Loucy (cell line): Measurements from ENCODE around the gene NLRP7.

Experiments
- H2AFZ ChIP-seq: fragments of 200-600 bp; sonication (generic); 2 replicates; pipeline ENCODE4 v1.6.0; 2016; ENCODE audit warnings: antibody characterized with exemption, mild to moderate bottlenecking, low read length, moderate library complexity
- H3F3A ChIP-seq: fragments of 200-600 bp; 2 replicates; pipeline ENCODE4 v1.6.0; 2016; ENCODE audit warnings: antibody characterized with exemption, low read depth, mild to moderate bottlenecking
- H3K27me3 ChIP-seq: fragments of 200-600 bp; sonication (generic); 2 replicates; pipeline ENCODE4 v1.6.1; 2014; ENCODE audit warnings: low read length, mild to moderate bottlenecking; ENCODE audit not compliant: insufficient read depth, poor library complexity, severe bottlenecking
- H3K36me3 ChIP-seq: fragments of 200-600 bp; sonication (generic); 2 replicates; pipeline ENCODE4 v1.6.1; 2016; ENCODE audit warnings: low read length; ENCODE audit not compliant: insufficient read depth
- H3K4me1 ChIP-seq: fragments of 200-600 bp; sonication (generic); 2 replicates; pipeline ENCODE4 v1.5.1; 2014; ENCODE audit warnings: low read length, mild to moderate bottlenecking; ENCODE audit not compliant: insufficient read depth, poor library complexity, severe bottlenecking
- H3K4me2 ChIP-seq: fragments of 200-600 bp; sonication (generic); 2 replicates; pipeline ENCODE4 v1.6.0; 2014; ENCODE audit warnings: antibody characterized with exemption, low read length, low read depth, mild to moderate bottlenecking; ENCODE audit not compliant: poor library complexity, severe bottlenecking
- H3K4me3 ChIP-seq: fragments of 200-600 bp; sonication (generic); 2 replicates; pipeline ENCODE4 v1.5.1; 2014; ENCODE audit warnings: low read length, mild to moderate bottlenecking, mixed read lengths; ENCODE audit not compliant: poor library complexity, severe bottlenecking
- H3K79me2 ChIP-seq: fragments of 200-600 bp; sonication (generic); 2 replicates; pipeline ENCODE4 v1.6.1; 2014; ENCODE audit warnings: low read length; ENCODE audit not compliant: insufficient read depth
- H3K9ac ChIP-seq: fragments of 200-600 bp; sonication (generic); 2 replicates; pipeline ENCODE4 v1.6.0; 2014; ENCODE audit warnings: mild to moderate bottlenecking, low read depth, low read length, moderate library complexity; ENCODE audit not compliant: poor library complexity, severe bottlenecking
- H3K9me2 ChIP-seq: fragments of 200-600 bp; sonication (generic); replicated peaks from 2 replicates; pipeline ENCODE4 v1.6.1; 2016; ENCODE audit warnings: low read depth, low read length, mixed read lengths
- H3K9me3 ChIP-seq: fragments of 200-600 bp; sonication (generic); 2 replicates; pipeline ENCODE4 v1.6.1; 2014; ENCODE audit warnings: mild to moderate bottlenecking, antibody characterized with exemption, low read length, low read depth; ENCODE audit not compliant: insufficient read depth
- H4K20me1 ChIP-seq: fragments of 200-600 bp; sonication (generic); 2 replicates; pipeline ENCODE4 v1.6.0; 2014; ENCODE audit warnings: antibody characterized with exemption, low read length, mild to moderate bottlenecking; ENCODE audit not compliant: insufficient read depth, poor library complexity, severe bottlenecking
- CTCF ChIP-seq: fragments of 200-600 bp; sonication (generic); conservative IDR thresholded peaks from 2 replicates; pipeline ENCODE4 v1.5.1; 2014; ENCODE audit warnings: mild to moderate bottlenecking, antibody characterized with exemption, low read length
- EZH2phosphoT487 ChIP-seq: fragments of 200-600 bp; IDR thresholded peaks from 2 replicates; pipeline ENCODE4 v1.6.1; 2018; ENCODE audit warnings: antibody characterized with exemption, mild to moderate bottlenecking, moderate library complexity, borderline replicate concordance

The NLRP7 gene

GRCh38 chr19:54881884-54882283, 65.4 kb downstream of the NLRP7 start:
- Histone ChIP-seq H4K20me1 (no peaks in the 10 kb centered on the region), H3K4me3 (no peak overlapping the region), H3K9ac (no peak overlapping the region), H3K4me2 (no peak overlapping the region), H3K9me2 (no peaks in the 10 kb centered on the region), H3K27me3 (no peaks in the 10 kb centered on the region), H3K36me3 (no peaks in the 10 kb centered on the region), H3F3A (no peaks in the 10 kb centered on the region), H3K9me3 (no peaks in the 10 kb centered on the region), H2AFZ (no peak overlapping the region), H3K4me1 (no peaks in the 10 kb centered on the region), H3K79me2 (no peaks in the 10 kb centered on the region)
- TF ChIP-seq CTCF (no peak), EZH2phosphoT487 (no peak)

- no peak for TF ChIP-seq EZH2phosphoT487
- TF ChIP-seq CTCF, result no peak
- Histone ChIP-seq H3K9ac (no peak overlapping the region), H4K20me1 (no peaks in the 10 kb centered on the region), H3F3A (no peaks in the 10 kb centered on the region), H3K9me2 (no peaks in the 10 kb centered on the region), H3K36me3 (no peaks in the 10 kb centered on the region), H3K27me3 (no peaks in the 10 kb centered on the region), H3K9me3 (no peaks in the 10 kb centered on the region), H3K79me2 (no peaks in the 10 kb centered on the region), H3K4me2 (no peak overlapping the region), H3K4me3 (no peak overlapping the region), H2AFZ (no peak overlapping the region), H3K4me1 (no peaks in the 10 kb centered on the region)
Measured at GRCh38 chr19:54877471-54877870, 69.9 kb downstream of the NLRP7 start.

DNA sequence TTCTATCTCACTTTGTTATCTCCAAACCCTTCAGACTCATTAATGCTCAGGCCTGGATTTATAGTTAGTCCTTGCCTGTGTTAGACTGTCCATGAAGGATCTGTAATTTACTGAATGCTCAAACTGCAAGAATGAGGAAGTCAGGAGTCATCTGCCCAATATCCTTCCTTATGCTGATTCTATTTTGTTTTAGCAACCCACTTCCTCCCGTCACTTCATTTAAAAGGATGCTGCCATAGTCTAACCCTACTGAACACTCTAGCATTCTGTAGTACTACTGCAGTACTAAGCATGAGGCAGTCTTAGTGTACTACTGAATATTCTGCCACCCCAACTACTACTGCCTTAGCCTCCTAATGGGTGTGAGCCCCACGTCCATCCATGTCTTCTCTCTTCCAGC, 71.8 kb downstream of the NLRP7 start:
- Histone ChIP-seq H3K79me2 (no peaks in the 10 kb centered on the region), H2AFZ (no peak overlapping the region), H3K9me2 (no peaks in the 10 kb centered on the region), H3K4me3 (no peak overlapping the region), H3K9me3 (no peaks in the 10 kb centered on the region), H3F3A (no peaks in the 10 kb centered on the region), H3K36me3 (no peaks in the 10 kb centered on the region), H3K27me3 (no peaks in the 10 kb centered on the region), H4K20me1 (no peaks in the 10 kb centered on the region), H3K9ac (no peak overlapping the region), H3K4me2 (no peak overlapping the region), H3K4me1 (no peaks in the 10 kb centered on the region)
- TF ChIP-seq CTCF (no peak), EZH2phosphoT487 (no peak)
